Measurements from ENCODE around the gene TPRG1L. TPM values are rescaled to one million over a fixed set of nuclear protein-coding genes. Genes with fewer than 3 reads are reported as not detected.

TPRG1L gene
- total RNA-seq, 3 donors from 2014 or later (not counting 1 experiment from before 2014, with no cell fraction given), result 36.2 to 46.7 (median 37.9) TPM

DNA sequence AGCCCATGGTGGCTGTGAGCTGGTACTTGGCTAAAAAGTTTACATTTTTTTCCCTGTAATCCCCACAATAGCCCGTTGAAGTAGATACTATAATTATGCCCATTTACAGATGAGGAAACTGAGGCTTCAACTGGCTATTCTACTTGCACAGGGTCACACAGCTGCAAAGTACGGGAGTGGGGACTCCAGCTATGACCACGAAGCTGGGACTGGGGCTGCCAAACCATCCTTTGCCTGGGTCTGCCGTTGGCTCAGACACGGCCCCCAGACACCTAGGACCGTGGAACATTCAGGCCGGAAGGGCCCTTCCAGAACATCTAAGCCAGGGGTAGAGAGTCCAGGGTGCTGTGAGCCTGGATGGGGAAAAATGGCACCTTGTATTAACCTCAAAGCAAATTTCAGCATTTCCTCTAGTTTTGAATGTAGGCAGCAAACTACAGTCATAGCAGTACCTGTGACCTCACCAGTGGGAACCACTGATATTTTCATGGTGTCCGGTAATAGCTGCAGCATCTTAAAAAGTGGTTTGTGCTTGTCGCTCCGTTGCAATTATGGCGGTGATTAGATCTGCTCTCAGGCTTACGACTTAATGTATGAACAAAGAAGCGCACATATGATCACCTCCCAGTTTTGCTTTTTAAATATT is 31.8 kb downstream of the TPRG1L start:
- Histone ChIP-seq H3K27ac (ENCODE audit: low read length) (no peak overlapping the region), H3K4me3 (ENCODE audit: low read length) (no peak overlapping the region), H3K27me3 (ENCODE audit: control insufficient read depth, insufficient read depth, low read length) (peaks cover 10% of the 10 kb centered on the region), H3K4me1 (ENCODE audit: control insufficient read depth, insufficient read depth, low read length) (peaks cover 10% of the 10 kb centered on the region), H3K36me3 (ENCODE audit: control insufficient read depth, insufficient read depth, low read length) (no peaks in the 10 kb centered on the region), H3K9me3 (ENCODE audit: control insufficient read depth, insufficient read depth, low read length) (no peaks in the 10 kb centered on the region)
- intact Hi-C loops (cut with micrococcal nuclease), result no loop called here
- peaks cover 33 to 53% of the 10 kb centered on the region in 2 donors for H3K27me3 Mint-ChIP-seq (ENCODE audit: low read depth in 2 of 2)
- TF ChIP-seq, protein P1, sequence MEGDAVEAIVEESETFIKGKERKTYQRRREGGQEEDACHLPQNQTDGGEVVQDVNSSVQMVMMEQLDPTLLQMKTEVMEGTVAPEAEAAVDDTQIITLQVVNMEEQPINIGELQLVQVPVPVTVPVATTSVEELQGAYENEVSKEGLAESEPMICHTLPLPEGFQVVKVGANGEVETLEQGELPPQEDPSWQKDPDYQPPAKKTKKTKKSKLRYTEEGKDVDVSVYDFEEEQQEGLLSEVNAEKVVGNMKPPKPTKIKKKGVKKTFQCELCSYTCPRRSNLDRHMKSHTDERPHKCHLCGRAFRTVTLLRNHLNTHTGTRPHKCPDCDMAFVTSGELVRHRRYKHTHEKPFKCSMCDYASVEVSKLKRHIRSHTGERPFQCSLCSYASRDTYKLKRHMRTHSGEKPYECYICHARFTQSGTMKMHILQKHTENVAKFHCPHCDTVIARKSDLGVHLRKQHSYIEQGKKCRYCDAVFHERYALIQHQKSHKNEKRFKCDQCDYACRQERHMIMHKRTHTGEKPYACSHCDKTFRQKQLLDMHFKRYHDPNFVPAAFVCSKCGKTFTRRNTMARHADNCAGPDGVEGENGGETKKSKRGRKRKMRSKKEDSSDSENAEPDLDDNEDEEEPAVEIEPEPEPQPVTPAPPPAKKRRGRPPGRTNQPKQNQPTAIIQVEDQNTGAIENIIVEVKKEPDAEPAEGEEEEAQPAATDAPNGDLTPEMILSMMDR (IDR thresholded peaks at IDR 0.05), result no peak
- DNase-seq (no peak), ATAC-seq (no peak)
- H3K9me3 Mint-ChIP-seq, result no peaks in the 10 kb centered on the region
- H3K27ac Mint-ChIP-seq, result no peak overlapping the region
- H3K36me3 Mint-ChIP-seq, result no peaks in the 10 kb centered on the region
- H3K4me1 Mint-ChIP-seq, result no peaks in the 10 kb centered on the region
- 75% methylated on average over 13 of the region's 13 CpGs for WGBS (ENCODE audit: insufficient coverage)
- no peak overlapping the region for H3K4me3 Mint-ChIP-seq

DNA sequence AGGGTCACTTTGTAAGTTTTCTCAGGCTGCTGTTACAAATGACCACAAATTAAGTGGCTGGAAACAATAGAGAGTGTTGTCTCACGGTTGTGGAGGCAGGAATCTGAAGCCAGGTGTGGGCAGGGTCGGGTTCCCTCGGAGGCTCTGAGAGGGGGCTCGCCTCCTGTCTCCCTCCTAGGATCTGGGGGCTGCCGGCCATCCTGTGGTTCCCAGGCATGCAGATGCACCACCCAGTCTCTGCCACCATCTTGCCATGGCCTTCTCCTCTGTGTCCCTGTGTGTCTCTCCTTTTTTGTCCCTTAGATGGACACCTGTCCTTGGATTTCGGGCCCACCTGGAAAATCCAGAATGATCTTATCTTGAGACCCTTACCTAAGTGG is 32.3 kb downstream of the TPRG1L start:
- Histone ChIP-seq H3K9me3 (ENCODE audit: control insufficient read depth, insufficient read depth, low read length) (no peaks in the 10 kb centered on the region), H3K4me3 (ENCODE audit: low read length) (no peak overlapping the region), H3K36me3 (ENCODE audit: control insufficient read depth, insufficient read depth, low read length) (no peaks in the 10 kb centered on the region), H3K27me3 (ENCODE audit: control insufficient read depth, insufficient read depth, low read length) (peaks cover 6% of the 10 kb centered on the region), H3K4me1 (ENCODE audit: control insufficient read depth, insufficient read depth, low read length) (peaks cover 5% of the 10 kb centered on the region), H3K27ac (ENCODE audit: low read length) (no peak overlapping the region)
- intact Hi-C loops (cut with micrococcal nuclease), result no loop called here
- H3K27me3 Mint-ChIP-seq (ENCODE audit: low read depth in 2 of 2), result peaks cover 33 to 53% of the 10 kb centered on the region in 2 donors
- TF ChIP-seq, protein P1 (IDR thresholded peaks at IDR 0.05), result no peak
- no peak for ATAC-seq
- H3K9me3 Mint-ChIP-seq, result no peaks in the 10 kb centered on the region
- H3K4me1 Mint-ChIP-seq, result no peaks in the 10 kb centered on the region
- WGBS (ENCODE audit: insufficient coverage), result 66% methylated on average over 6 of the region's 6 CpGs
- H3K4me3 Mint-ChIP-seq, result no peak overlapping the region
- no peak for DNase-seq
- no peak overlapping the region for H3K27ac Mint-ChIP-seq
- no peaks in the 10 kb centered on the region for H3K36me3 Mint-ChIP-seq

DNA sequence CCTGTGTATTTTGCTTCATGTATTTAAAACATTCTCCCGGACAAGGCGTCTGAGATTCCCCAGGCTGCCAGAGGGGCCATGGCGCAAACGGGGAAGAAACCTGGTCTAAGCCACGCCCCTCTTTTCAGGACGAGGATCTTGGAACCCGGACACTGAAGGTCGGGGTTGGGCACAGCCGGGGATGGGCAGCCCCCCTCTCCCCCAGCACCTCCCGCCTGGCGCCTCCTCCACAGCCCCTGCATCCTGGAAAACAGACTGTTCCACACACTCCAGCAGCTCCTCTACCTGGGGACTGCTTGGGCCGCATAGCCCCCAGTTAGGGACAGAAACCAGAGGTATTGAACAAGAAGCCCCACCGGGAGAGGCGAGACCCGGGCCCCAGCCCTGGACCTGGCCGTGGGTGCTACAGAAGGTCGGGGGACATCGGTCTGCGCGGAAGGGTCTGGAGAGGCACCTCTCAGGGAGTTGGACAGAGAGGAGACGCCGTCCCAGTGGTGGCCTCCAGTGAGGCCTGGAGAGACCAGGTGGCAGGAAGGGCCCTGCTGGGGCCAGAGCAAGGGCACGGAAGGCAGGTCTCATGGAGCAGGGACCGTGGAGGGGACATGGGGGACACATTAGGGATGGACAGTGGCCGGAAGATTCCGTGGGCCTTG is 32.9 kb downstream of the TPRG1L start:
- ATAC-seq, result no peak
- Mint-ChIP-seq H3K27ac (no peak overlapping the region), H3K36me3 (no peaks in the 10 kb centered on the region), H3K4me3 (no peak overlapping the region), H3K4me1 (no peaks in the 10 kb centered on the region), H3K27me3 (ENCODE audit: low read depth in 2 of 2) (peaks cover 33 to 53% of the 10 kb centered on the region in 2 donors), H3K9me3 (no peaks in the 10 kb centered on the region)
- TF ChIP-seq, protein P1 (IDR thresholded peaks at IDR 0.05), result no peak
- H3K27me3 ChIP-seq (ENCODE audit: control insufficient read depth, insufficient read depth, low read length), result peaks cover 6% of the 10 kb centered on the region
- 86% methylated on average over 26 of the region's 26 CpGs for WGBS (ENCODE audit: insufficient coverage)
- intact Hi-C loops (cut with micrococcal nuclease), result no loop called here
- H3K9me3 ChIP-seq (ENCODE audit: control insufficient read depth, insufficient read depth, low read length), result no peaks in the 10 kb centered on the region
- no peaks in the 10 kb centered on the region for H3K36me3 ChIP-seq (ENCODE audit: control insufficient read depth, insufficient read depth, low read length)
- no peak for DNase-seq
- H3K4me3 ChIP-seq (ENCODE audit: low read length), result no peak overlapping the region
- peaks cover 4% of the 10 kb centered on the region for H3K4me1 ChIP-seq (ENCODE audit: control insufficient read depth, insufficient read depth, low read length)
- no peak overlapping the region for H3K27ac ChIP-seq (ENCODE audit: low read length)

Data from natural killer cell (primary cell).